K562 (cell line): ENCODE results near the gene ENO3. TPM values are rescaled to one million over a fixed set of nuclear protein-coding genes. Genes with fewer than 3 reads are reported as not detected.

ENCODE experiments used
- ATF1 ChIP-seq, 2 experiments: fragments of 450-650 bp in 1 of 2; IDR thresholded peaks; 2 replicates each; pipeline ENCODE4 v1.6.1; 2016; ENCODE audit warnings: missing compliant biosample characterization in 1 of 2, missing genetic modification characterization in 1 of 2
- CBX3 ChIP-seq, 2 experiments: IDR thresholded peaks; 1 replicate in 1 of 2; 2 replicates in 1 of 2; pipeline ENCODE4 v1.6.1; 2012; ENCODE audit warnings: inconsistent platforms in 2 of 2, low read length in 2 of 2, borderline replicate concordance in 1 of 2, control low read depth in 1 of 2
- CSDE1 ChIP-seq, 2 experiments: fragments of 450-650 bp; IDR thresholded peaks; 2 replicates each; pipeline ENCODE4 v1.6.1; 2016; ENCODE audit warnings: mild to moderate bottlenecking in 1 of 2
- ELK1 ChIP-seq: sonication (generic); formaldehyde crosslinking; IDR thresholded peaks from 2 replicates; pipeline ENCODE4 v1.8.1; 2022; ENCODE audit warnings: missing genetic modification reagents
- GTF2B ChIP-seq: IDR thresholded peaks from 2 replicates; pipeline ENCODE4 v1.6.1; 2011; ENCODE audit not compliant: insufficient read length; ENCODE audit errors: extremely low read depth
- GTF2F1 ChIP-seq: IDR thresholded peaks from 2 replicates; pipeline ENCODE4 v1.6.1; 2011; ENCODE audit warnings: low read depth, low read length, improper control_type of control experiment
- HDAC1 ChIP-seq, 2 experiments: fragments of 450-650 bp; IDR thresholded peaks; 2 replicates each; pipeline ENCODE4 v1.6.1; 2016 to 2017; ENCODE audit warnings: inconsistent platforms in 1 of 2, mild to moderate bottlenecking in 1 of 2, moderate library complexity in 1 of 2
- NRF1 ChIP-seq, 2 experiments: fragments of 450-650 bp; IDR thresholded peaks in 1 of 2; conservative IDR thresholded peaks in 1 of 2; 2 replicates each; pipeline ENCODE4 v1.6.1; 2014; ENCODE audit warnings: mild to moderate bottlenecking in 2 of 2
- SIX5 ChIP-seq, 2 experiments: IDR thresholded peaks; 2 replicates each; pipeline ENCODE4 v1.6.1; 2011; ENCODE audit warnings: low read length in 2 of 2, borderline replicate concordance in 1 of 2, low read depth in 1 of 2, mild to moderate bottlenecking in 1 of 2, moderate library complexity in 1 of 2; ENCODE audit not compliant: insufficient read depth in 1 of 2
- TCF3 ChIP-seq: sonication (generic); formaldehyde crosslinking; IDR thresholded peaks from 2 replicates; pipeline ENCODE4 v1.4.0; 2020; ENCODE audit warnings: mild to moderate bottlenecking, missing genetic modification reagents
- polyA plus RNA-seq, 8 experiments: library from polyadenylated mRNA; depleted of rRNA in 4 of 8; stranded (reverse) in 5 of 8; unstranded in 3 of 8; fragments of >200 nt; fragmentation: Nextera tagmentation in 2 of 8; fragmentation: Illumina TruSeq in 1 of 8; extraction: Ambion mirVana in 2 of 8; extraction: Trizol in 1 of 8; gene quantifications; 2 replicates each; pipeline versions ENCODE4 v1.2.1 to v1.2.3, GENCODE V29; 2011 to 2014; ENCODE audit warnings: inconsistent platforms in 1 of 8, missing spikeins in 1 of 8
- total RNA-seq, 7 experiments: library from RNA; depleted of rRNA in 6 of 7; stranded (reverse); fragments of >200 nt in 6 of 7; fragmentation: Illumina TruSeq in 2 of 7; extraction: Trizol in 2 of 7; gene quantifications; 2 replicates each; pipeline versions ENCODE4 v1.2.1 to v1.2.3, GENCODE V29; 2011 to 2021; ENCODE audit warnings: low replicate concordance in 1 of 7
- TF ChIP-seq, protein P1 (sequence below), 2 experiments: fragments of 450-650 bp; formaldehyde crosslinking in 1 of 2; IDR thresholded peaks; 2 replicates each; pipeline versions ENCODE4 v1.4.0 to v1.6.1; 2014 to 2020; ENCODE audit warnings: mild to moderate bottlenecking in 2 of 2, borderline replicate concordance in 1 of 2, low read depth in 1 of 2
- TF ChIP-seq, protein P2 (sequence below): fragments of 150-350 bp; IDR thresholded peaks from 2 replicates; pipeline ENCODE4 v1.6.1; 2014; ENCODE audit warnings: low read depth, mild to moderate bottlenecking, low read length, borderline replicate concordance

ENO3 gene
- total and polyA plus RNA-seq, 9 of the 15 experiments (the other 6 are each of a cell fraction or from before 2014, with no cell fraction given) = 5.7 to 17.2 (median 9.9) TPM

DNA sequence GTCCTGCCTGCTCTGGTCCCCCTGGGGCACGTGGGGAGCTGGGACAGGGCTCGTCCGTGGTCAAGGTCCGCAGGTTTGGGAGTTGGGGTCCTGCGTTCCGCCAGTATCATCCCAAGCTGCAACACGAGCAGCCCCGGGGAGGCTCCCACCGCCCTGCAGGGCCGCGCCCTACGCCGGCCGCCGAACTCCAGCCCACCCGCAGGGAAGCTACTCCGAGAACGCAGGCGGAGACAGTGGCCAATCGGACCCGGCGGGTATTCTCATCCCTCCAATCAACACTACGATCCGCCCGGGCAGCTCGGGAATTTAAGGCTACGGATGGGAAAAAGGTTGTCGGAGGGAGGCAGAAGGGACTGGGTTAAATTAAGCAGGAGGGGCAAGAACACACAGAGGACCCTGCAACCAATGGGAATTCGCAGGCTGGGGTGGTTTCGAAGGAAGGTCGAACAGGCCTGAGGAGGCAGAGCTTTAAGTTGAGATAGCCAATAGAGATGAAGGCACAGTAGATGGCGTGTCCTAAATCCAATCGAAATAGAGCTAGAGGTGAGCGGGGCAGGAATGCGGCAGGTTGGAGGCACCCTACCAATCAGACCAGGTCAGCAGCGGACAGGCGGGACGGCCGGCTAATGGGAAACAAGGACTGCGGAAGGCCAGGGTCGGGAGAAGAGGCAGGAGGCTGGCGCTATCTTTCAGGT, 16.1 kb downstream of the ENO3 start (continued):
- TF ChIP-seq GTF2F1 (peak; percentile 1; the same call in 1 of the 2 replicates), GTF2B (no peak), CSDE1 (IDR thresholded peaks at IDR 0.05) (no peak), CBX3 (IDR thresholded peaks at IDR 0.05; ENCODE audit: borderline replicate concordance in 1 of 2, low read length in 2 of 2) (peak in 1 of 2 experiments; percentile 42; a peak in 1 of 3 replicates), ATF1 (CRISPR knock-in tag; IDR thresholded peaks at IDR 0.05) (no peak), ATF1 (tag; IDR thresholded peaks at IDR 0.05) (peak; percentile 81), NRF1 (conservative IDR thresholded peaks at IDR 0.05 in 1 of 2, IDR thresholded peaks at IDR 0.05 in 1 of 2) (peak in 1 of 2 experiments; percentile 36; a peak in 2 of 4 replicates), HDAC1 (IDR thresholded peaks at IDR 0.05) (peak in 1 of 2 experiments; percentile 33; a peak in 1 of 4 replicates), ELK1 (CRISPR knock-in tag) (no peak), TCF3 (0 out of 2 replicates have a peak, but pooled peaks have one; percentile 7), SIX5 (IDR thresholded peaks at IDR 0.05; ENCODE audit: borderline replicate concordance in 1 of 2, insufficient read depth in 1 of 2, low read depth in 1 of 2, low read length in 2 of 2) (no peak)
- TF ChIP-seq, protein P1, sequence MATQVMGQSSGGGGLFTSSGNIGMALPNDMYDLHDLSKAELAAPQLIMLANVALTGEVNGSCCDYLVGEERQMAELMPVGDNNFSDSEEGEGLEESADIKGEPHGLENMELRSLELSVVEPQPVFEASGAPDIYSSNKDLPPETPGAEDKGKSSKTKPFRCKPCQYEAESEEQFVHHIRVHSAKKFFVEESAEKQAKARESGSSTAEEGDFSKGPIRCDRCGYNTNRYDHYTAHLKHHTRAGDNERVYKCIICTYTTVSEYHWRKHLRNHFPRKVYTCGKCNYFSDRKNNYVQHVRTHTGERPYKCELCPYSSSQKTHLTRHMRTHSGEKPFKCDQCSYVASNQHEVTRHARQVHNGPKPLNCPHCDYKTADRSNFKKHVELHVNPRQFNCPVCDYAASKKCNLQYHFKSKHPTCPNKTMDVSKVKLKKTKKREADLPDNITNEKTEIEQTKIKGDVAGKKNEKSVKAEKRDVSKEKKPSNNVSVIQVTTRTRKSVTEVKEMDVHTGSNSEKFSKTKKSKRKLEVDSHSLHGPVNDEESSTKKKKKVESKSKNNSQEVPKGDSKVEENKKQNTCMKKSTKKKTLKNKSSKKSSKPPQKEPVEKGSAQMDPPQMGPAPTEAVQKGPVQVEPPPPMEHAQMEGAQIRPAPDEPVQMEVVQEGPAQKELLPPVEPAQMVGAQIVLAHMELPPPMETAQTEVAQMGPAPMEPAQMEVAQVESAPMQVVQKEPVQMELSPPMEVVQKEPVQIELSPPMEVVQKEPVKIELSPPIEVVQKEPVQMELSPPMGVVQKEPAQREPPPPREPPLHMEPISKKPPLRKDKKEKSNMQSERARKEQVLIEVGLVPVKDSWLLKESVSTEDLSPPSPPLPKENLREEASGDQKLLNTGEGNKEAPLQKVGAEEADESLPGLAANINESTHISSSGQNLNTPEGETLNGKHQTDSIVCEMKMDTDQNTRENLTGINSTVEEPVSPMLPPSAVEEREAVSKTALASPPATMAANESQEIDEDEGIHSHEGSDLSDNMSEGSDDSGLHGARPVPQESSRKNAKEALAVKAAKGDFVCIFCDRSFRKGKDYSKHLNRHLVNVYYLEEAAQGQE (IDR thresholded peaks at IDR 0.05; ENCODE audit: borderline replicate concordance) = no peak
- TF ChIP-seq, protein P1 (CRISPR knock-in tag; IDR thresholded peaks at IDR 0.05; ENCODE audit: low read depth) = peak; percentile 37; the same call in 1 of the 2 replicates
- TF ChIP-seq, protein P2, sequence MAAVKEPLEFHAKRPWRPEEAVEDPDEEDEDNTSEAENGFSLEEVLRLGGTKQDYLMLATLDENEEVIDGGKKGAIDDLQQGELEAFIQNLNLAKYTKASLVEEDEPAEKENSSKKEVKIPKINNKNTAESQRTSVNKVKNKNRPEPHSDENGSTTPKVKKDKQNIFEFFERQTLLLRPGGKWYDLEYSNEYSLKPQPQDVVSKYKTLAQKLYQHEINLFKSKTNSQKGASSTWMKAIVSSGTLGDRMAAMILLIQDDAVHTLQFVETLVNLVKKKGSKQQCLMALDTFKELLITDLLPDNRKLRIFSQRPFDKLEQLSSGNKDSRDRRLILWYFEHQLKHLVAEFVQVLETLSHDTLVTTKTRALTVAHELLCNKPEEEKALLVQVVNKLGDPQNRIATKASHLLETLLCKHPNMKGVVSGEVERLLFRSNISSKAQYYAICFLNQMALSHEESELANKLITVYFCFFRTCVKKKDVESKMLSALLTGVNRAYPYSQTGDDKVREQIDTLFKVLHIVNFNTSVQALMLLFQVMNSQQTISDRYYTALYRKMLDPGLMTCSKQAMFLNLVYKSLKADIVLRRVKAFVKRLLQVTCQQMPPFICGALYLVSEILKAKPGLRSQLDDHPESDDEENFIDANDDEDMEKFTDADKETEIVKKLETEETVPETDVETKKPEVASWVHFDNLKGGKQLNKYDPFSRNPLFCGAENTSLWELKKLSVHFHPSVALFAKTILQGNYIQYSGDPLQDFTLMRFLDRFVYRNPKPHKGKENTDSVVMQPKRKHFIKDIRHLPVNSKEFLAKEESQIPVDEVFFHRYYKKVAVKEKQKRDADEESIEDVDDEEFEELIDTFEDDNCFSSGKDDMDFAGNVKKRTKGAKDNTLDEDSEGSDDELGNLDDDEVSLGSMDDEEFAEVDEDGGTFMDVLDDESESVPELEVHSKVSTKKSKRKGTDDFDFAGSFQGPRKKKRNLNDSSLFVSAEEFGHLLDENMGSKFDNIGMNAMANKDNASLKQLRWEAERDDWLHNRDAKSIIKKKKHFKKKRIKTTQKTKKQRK = peak; percentile 96
